RPMI7951 (cell line): ENCODE results near the gene ZNF469. TPM values are rescaled to one million over a fixed set of nuclear protein-coding genes. Genes with fewer than 3 reads are reported as not detected.
"Not testable (repeated sequence)": the region's sequence is repeated elsewhere in the genome, so short reads cannot be mapped to it uniquely, and the experiment has no call there.

Experiments
- DNase-seq: peaks from one replicate; pipeline ENCODE4 v3.0.0-alpha.2; 2012; ENCODE audit warnings: low read depth
- total RNA-seq: library from RNA; depleted of rRNA; stranded (reverse); fragments of >200 nt; shearing (Covaris generic); gene quantifications from 2 replicates; pipeline ENCODE4 v1.2.3, GENCODE V29; 2014

ZNF469 gene
- total RNA-seq, 1 experiment from 2014 or later, result 0.12 TPM

GRCh38 chr16:88358023-88358420 lies 24.7 kb upstream of the ZNF469 start:
- no peak for DNase-seq

- DNase-seq, result no peak
These were observed 23.8 kb upstream of the ZNF469 start for GRCh38 chr16:88359008-88359407.

GRCh38 chr16:88360401-88360800 lies 22.4 kb upstream of the ZNF469 start:
- DNase-seq, result not testable (repeated sequence)

DNA sequence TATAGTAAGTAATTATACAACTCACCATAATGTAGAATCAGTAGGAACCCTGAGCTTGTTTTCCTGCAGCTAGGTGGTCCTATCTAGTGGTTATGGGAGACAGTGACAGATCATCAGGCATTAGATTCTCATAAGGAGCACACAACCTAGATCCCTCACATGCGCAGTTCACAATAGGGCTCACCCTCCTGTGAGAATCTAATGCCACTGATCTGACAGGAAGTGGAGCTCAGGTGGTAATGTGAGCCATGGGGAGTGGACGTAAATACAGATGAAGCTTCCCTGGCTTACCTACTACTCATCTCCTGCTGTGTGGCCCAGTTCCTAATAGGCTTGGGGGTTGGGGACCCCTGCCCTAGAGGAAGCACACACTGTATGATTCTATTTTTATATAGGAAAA lies 21.8 kb upstream of the ZNF469 start:
- no peak for DNase-seq

DNA sequence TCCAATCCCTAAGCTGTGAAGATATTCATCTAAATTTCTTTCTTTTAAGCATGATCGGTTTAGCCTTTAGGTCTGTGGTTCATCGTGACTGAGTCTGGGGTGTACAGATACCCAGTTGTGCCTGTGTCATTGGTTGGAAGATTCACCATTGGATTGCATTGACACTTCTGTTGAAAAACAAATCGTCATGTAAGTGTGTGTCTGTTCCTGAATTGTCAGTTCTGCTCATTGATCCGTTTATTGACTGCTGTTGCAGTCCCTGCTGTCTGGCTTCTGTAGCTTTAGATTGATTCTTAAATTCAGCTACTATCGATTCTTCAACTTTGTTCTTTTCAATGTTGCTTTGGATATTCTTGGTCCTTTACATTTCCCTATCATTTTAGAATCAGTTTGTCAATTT lies 21.0 kb upstream of the ZNF469 start:
- DNase-seq, result no peak

DNA sequence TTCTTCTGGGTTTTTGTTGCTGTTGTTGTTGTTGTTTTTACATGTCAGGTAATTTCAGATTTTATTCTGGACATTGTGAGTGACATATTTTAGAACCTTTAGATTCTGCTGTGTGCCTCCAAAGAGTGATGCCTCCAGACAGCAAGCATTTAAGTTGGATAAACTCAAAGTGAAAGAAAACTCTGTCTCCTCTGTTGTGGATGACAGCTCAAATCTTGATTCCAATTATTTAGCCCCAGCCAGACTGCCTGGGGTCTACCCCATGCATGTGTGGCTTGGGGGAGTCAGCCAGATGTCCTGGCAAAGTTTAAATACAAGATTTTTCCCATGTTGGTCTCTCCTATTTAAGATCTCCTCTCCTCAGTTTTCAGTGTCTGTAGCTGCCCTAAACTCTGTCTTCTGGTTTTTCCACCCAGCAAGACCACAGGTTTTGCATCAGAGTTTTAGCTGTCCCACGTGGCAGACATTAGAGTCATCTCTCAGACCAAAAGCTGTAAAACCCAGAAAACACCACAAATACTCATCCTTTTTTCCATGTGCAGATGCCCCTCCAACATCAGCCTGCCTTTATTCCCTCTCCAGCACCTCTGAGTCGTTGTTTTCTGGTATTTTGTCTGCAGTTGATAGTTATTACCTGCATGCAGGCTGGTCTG lies 19.4 kb upstream of the ZNF469 start:
- DNase-seq, result no peak

DNA sequence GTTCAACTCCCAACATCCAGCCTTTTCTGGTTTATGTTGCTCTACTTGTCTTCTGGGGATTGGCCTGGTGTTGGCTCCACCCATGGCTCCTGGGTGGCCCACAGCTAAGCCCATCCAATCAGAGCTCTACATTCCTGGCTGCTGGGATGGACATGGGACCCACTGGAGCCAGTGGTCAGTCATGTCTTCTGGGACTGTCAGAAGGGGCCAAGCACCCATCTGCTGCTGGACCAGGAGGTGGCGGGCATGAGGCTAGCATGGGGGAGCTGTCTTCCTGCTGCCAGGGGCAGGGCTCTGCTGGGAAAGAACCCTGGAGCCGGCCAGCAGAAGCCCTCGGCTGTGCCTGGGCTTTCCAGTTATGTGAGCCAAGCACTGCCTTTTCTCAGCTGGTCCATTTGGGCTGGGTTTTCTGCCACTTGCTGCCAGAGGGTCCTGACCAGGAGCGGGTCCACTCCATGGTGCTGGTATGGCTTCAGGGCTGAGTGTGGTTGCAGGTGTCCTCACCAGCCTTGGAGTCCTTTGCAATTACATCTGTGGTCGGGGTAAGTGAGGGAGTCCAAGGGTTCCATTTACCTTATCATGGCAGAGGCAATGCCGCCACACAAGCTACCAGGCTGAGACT lies 17.4 kb upstream of the ZNF469 start:
- DNase-seq, result no peak

- no peak for DNase-seq
These were observed 16.6 kb upstream of the ZNF469 start for GRCh38 chr16:88366032-88366703.

GRCh38 chr16:88366704-88367047 lies 16.1 kb upstream of the ZNF469 start:
- DNase-seq, result no peak

GRCh38 chr16:88367560-88367959 lies 15.2 kb upstream of the ZNF469 start:
- DNase-seq, result no peak

GRCh38 chr16:88368036-88368435 lies 14.7 kb upstream of the ZNF469 start:
- no peak for DNase-seq

DNA sequence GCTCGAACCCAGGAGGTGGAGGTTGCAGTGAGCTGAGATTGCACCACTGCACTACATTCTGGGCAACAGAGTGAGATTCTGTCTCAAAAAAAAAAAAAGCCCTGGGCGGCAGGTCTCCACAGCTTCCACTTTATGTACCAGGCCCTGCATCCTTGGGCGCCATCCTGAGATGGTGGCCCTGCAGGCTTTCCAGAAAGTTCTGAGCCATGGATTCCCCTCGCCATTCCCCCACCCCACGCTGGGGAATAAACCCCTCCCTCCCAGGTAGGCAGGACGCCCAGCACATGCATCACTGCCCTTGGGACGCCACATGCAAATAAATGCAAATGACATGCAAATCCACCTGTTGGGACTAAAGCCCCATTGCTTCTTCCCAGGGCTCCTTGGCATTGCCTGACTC lies 13.8 kb upstream of the ZNF469 start:
- DNase-seq, result no peak

GRCh38 chr16:88369447-88370008 lies 13.2 kb upstream of the ZNF469 start:
- DNase-seq, result no peak

DNA sequence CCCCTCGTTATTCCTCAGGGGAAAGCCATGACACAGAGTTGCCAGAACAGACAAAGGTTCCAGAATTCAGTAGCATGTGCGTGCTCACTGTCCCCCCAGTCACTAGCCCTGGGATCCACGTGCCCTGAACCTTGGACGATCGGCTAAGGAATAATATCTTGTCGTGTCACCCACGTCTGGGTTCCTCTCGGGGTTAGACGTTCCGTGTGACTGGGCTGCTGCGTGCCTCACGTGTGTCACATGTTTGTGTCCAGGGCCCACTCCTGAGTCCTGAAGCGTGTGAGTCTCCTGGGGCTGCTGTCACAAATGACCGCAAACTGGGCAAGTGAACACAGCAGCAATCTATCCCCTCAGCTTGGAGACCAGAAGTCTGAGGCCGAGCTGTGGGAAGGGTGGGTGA lies 12.4 kb upstream of the ZNF469 start:
- no peak for DNase-seq

- DNase-seq, result no peak
These were observed 10.2 kb upstream of the ZNF469 start for GRCh38 chr16:88372522-88372921.

- no peak for DNase-seq
These were observed 9.5 kb upstream of the ZNF469 start for GRCh38 chr16:88373211-88373610.

DNA sequence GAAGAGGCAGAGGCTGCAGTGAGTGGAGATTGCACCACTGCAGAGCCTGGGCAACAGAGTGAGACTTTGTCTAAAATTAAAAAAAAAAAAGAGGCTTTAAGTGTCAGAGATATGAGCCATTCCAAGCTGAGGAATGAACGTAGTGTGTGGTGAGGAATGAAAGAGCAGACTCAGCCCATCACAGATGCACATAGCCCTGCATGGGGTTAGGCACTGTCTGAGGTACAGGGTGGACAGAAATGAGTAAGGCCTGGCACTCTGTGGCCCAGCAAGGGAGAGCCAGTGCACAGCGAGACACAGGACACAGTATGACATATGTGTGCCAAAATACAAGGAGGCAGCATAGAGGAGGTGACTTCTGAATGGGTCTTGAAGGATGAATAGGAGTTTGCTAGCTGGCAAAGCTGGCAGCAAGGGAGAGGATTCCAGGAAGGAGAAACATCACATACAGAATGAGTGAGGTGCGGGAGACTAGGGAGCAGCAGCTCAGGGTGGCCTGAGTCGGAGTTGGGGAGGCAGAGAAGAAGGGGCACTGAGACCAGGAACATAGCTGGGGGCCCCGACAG lies 8.7 kb upstream of the ZNF469 start:
- DNase-seq, result no peak

GRCh38 chr16:88374736-88375135 lies 8.0 kb upstream of the ZNF469 start:
- no peak for DNase-seq

GRCh38 chr16:88375236-88375975 lies 7.4 kb upstream of the ZNF469 start:
- DNase-seq, result peak; percentile 41

DNA sequence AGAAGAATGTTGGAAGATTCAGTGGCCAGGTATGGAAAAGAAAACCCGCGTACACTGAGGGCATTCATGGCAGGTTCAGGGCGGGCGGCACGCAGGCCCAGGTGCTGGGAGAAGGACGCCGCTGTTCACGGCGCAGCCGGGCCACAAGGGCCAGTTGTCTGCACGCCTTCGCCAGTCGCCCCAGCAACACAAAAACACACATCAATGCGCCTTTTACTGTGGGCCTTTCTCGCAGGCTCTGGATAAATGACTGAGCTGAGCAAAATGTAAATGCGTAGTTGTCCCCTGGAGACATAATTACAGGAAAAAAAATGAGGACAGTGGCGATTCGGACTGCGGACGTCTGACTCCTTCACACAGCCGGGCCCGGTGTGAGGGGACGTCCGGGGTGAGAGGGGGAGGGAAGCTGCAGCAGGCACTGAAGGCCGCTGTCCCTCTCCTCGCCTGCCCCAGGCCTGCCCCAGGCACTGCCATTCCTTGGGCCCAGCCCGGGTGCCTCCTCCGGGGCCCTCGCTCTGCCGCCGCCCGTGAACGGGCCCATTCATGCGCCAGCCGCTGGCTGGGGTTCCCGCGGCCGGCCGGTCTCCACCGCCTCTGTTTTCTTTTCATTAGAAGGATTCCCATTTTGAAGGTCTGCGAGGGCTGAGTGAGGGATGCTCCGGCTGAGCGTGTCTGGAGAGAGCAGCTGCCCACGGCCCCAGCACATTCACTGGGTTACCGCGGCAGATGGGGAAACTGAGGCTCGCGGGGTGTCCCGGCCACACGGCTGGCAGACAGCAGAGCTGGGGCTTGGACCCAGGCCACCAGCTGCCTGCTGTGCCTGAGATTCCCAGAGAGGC lies 6.5 kb upstream of the ZNF469 start:
- DNase-seq, result peak; percentile 64
